ENCODE results near the gene AMZ2. TPM values are rescaled to one million over a fixed set of nuclear protein-coding genes. Genes with fewer than 3 reads are reported as not detected.
A peak's percentile ranks its signal among the peaks of the same experiment; 100 is the strongest.

AMZ2 gene
- total RNA-seq, 1 donor from 2014 or later = 134 TPM

DNA sequence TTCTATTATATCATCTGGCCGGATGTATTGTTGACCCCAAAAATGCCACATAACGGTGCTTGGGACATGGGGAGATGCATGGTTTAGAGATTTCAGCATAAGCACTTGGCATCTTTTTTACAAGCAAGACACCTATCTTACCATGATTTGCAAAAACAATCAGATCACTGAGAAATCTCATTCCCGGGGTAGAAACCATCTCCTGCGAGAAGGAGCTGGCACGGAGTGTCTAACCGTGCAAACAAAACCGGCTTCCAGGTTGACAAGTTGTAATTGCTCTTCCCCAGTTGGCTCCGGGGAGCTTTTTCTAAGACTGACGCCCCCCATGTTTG is 42.1 kb downstream of the AMZ2 start:
- no peak for DNase-seq (ENCODE audit: low read depth)

DNA sequence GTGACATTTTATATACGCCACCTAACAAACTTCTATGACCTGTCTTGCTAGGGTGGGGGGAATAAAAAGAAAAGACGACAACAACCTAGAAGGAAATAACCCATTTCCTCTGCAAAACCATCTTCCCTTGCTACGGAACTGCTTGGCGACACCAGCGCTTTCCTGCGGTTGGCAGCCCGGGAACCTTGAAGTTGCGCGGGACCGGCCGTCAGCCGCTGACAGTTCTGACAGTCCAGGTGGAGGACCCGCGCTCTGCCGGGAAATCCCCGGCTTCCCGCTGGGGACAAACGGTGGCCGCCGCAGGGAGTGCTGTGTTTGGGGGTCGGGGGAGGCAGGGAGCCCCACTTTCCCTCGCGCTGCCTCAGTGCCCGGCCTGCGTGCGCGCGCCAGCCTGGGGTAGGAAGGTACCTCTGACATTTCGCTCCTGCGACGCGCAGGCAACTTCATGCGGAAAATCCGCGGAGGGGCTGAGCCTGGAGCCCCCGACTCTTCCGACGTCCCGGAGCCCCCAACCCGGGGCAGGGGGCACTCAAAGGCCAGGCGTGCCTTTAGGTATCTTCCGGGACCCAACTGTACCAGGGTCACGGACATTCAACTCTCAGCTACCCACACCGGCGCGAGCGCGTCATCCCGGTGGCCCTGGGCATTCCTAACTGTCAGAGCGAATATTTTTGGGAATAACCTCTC is 42.6 kb downstream of the AMZ2 start:
- DNase-seq (ENCODE audit: low read depth) = no peak

DNA sequence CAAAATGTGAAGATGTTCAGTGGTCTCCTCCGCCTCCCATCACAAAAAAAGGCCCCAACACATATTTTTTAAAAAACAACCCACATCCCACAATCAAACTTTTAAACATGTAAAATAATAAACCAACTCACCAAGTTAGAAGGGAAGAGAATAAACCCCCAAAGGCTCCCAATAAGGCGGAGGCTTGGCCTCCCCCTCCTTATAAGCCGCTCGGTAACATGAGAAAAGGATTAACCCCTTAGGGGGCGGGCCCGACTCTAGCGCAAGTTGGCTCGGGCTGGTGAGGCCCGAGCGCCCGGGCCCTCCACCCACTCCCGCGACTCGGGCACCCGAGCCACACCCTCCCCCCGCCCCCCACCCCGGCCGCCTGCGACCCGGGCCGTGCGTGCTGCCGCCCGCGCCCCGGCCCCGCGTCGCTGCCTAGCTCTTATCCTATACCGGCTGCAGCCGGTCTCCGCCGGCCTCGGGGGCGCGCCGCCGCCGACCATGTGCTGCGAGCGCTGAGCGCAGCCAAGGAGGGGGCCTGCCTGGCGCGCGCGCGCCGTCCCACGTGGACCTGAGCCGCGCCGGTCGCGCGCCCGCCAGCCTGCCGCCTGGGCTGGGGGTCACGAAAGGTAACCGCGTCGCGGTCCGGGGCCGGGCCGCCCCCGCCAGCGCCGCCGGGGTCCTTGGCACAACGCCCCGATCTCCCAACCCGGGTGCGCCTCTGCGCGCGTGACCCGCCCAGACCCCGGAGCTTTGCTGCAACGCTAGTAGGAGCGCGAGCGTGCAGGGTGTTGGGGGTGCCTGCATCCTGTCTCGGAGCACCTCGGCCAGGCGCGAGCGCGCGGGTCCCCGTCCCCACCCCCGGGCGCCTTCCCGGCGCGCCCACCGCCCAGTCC is 43.4 kb downstream of the AMZ2 start, which contains the start of the genes ARSG and SLC16A6:
Gene ARSG (plus strand): TSS at position 541 of the 881 bp plus-strand sequence. CDS start 15,999 bp downstream, outside the sequence.
Gene SLC16A6 (minus strand): TSS at position 173 of the 881 bp plus-strand sequence. CDS start 12,807 bp downstream, outside the sequence.
- DNase-seq (ENCODE audit: low read depth) = peak; percentile 64

DNA sequence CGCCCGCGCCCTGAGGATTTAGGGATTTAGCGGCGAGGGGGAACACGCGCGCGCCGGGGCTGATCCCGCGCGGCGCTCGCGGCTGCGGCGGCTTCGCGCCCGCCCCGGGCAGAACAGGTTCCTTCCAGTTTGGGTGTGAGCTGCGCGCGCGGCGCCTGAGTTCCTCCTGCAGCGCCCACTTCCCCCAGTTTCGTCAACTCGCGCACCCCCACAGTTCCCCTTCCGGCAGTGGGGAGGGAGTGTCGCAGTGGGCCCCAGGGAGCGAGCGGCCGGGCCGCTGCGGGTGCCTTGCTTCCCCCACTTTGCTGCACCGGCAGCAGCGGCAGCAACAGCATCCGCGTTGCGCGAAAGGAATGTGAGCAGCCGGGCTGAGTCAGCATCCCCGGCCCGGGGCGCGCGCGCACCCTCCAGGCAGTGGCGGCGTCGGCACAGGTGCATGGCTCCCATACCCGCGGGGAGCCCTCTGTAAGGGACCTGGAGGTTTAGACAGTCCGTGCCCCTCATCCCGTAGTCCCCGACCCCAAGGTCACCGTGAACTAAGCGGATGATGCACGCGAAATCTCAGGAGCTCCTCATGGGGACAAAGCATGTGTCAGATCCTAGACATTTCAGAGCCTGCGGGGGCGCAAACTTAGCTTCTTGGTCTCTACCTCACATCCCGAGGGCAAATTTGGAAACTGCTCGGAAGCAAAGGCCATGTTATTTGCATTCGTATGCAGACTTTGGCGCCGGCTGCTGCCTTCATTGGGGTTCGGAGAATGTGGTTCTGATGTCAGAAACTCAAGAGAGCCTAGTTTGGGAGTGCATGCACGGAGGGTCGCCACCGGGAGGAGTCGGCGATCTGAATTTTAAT is 44.2 kb downstream of the AMZ2 start:
- DNase-seq (ENCODE audit: low read depth) = peak; percentile 76

GRCh38 chr17:68292689-68293040 is 44.8 kb downstream of the AMZ2 start:
- no peak for DNase-seq (ENCODE audit: low read depth)

DNA sequence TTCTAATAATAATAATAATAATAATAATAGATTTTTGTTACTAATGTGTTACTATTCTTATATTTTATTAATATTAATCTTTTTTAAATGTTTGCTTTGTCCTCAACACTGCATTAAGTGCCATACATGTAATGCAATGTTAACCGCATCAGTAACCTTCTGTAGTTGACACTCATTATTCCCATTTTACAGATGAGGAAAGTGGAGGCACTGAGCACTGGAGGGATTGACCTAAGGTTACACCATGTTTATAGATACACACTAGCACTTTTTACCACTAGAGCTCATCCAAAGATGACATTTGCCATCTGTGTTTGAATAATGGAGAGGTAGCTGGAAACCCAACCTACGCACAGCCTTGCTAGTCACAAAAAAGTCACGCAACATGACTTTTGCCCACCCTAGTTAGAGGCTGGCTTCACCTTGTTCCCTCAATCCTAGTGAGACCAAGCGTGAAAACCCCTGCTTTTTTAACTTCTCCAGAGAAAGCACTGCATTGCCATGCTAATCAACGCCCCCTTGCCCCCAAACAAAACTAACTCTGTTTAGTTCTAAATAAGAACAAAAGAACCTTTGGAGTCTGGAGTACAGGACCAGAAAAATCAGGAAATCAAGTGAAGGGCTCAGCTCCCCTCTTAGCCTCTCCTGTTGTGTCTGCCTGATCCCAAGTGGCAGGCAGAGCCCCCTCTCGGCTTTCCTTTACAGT is 45.8 kb downstream of the AMZ2 start:
- no peak for DNase-seq (ENCODE audit: low read depth)

DNA sequence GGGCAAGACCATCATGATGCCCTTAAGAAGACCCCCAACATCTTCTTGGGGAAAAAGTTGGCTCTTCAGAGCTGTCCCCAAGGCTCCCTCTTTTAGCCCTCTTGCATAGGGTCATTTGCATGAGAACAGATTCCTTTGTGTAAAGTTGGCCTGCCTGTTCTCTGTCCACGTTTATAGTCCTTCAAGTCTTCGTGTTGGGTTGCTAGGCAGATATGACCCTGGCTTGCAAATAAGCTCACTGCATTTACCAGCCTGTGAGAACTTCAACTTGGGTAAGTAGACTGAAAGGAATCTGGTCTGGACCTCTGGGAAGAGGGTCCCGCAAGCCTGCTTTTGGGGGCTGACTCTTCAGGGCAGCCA is 46.3 kb downstream of the AMZ2 start:
- DNase-seq (ENCODE audit: low read depth) = no peak

DNA sequence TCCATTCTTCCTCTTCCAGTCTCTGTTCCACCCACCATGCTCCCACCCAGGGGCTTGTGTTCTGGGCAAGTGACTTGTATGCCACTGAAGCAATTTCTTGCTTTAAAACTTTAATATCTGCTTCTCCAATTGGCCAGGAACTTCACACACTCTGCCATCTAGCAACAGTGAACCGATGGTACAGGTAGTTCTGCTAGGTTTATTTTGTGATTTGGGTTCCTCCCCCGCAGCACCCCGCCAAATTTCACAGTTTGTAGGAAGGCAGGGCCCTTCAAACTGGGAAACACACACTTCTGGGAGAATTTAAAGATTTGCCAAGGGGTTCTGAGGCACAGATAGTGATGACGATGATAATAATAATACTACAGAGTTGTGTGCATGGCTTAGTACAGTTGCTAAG is 46.8 kb downstream of the AMZ2 start:
- no peak for DNase-seq (ENCODE audit: low read depth)

GRCh38 chr17:68295086-68295485 is 47.2 kb downstream of the AMZ2 start:
- DNase-seq (ENCODE audit: low read depth) = no peak

GRCh38 chr17:68296217-68297191 is 48.7 kb downstream of the AMZ2 start:
- peak; percentile 35 for DNase-seq (ENCODE audit: low read depth)

DNA sequence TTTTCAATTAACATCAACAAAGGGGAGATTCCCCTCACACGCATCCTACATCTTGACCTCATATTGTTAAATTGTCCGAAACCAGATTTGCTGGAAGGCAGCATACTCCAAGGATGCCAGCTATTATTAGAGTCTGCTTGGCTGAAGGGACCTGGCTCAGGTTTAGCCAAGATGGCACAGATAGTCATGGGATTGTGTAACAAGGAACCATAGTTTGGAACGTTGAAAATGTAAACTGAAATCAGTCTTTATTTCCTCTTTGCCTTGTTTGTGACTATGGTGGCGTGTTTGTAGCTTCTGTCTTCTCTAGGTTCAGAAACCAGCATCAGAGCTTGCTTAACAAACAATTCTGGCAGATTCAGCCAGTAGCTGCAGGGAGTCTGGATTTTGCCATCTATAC is 49.4 kb downstream of the AMZ2 start:
- no peak for DNase-seq (ENCODE audit: low read depth)

GRCh38 chr17:68298601-68299000 is 50.8 kb downstream of the AMZ2 start:
- DNase-seq (ENCODE audit: low read depth) = no peak

DNA sequence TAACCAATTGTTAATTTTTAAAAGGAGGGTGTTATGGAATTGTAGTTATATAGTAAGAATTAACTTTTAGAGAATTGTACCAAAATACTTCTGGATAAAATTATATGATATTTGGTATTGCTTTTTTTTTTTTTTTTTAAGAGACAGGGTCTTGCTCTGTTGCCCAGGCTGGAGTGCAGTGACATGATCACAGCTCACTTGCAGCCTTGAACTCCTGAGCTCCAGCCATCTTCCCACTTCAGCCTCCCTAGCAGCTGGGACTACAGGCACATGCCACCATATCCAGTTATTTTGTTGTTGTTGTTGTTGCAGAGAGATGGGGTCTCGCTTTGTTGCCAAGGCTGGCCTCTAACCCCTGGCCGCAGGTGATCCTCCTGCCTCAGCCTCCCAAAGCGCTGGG is 52.0 kb downstream of the AMZ2 start:
- DNase-seq (ENCODE audit: low read depth) = no peak

DNA sequence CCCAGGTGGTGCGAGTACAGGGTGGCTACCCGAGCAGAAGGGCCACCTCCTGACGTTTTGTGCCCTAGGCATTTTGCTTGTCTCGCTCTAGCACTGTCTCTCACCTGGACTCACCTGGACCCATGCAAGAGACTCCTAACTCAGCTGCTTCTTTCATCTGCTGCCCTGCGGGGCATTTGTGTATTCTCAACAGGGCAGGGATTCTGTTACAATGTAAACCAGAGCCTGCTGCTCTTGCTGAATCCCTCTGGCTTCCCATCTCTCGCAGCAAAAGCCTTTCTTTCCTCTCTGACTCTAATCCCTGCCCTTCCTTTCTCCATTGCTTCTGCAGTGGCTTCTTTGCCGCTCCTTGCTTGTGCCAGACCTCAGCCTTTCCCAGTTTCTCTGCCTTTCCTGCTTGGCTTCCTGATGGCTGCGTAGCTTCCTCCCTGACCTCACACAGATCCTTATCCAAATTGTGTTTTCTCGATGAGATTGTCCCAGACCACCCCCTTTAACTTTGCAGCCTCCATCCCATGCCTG is 53.7 kb downstream of the AMZ2 start:
- no peak for DNase-seq (ENCODE audit: low read depth)

GRCh38 chr17:68302066-68302564 is 54.3 kb downstream of the AMZ2 start:
- DNase-seq (ENCODE audit: low read depth) = peak; percentile 43

- no peak for DNase-seq (ENCODE audit: low read depth)
Observed at GRCh38 chr17:68302666-68303065, 54.8 kb downstream of the AMZ2 start.

DNA sequence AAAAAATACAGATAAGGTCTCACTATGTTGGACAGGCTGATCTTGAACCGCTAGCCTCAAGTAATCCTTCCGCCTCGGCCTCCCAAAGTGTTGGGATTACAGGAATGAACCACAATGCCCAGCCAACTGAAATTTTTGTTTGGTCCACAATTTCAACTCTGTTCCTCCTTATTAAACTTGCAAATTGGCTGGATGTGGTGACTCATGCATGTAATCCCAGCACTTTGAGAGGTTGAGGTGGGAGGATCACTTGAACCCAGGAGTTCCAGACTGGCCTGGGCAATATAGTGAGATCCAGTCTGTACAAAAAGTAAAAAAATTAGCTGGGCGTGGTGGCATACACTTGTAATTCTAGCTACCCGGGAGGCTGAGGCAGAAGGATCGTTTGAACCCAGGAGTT is 56.9 kb downstream of the AMZ2 start:
- no peak for DNase-seq (ENCODE audit: low read depth)

DNA sequence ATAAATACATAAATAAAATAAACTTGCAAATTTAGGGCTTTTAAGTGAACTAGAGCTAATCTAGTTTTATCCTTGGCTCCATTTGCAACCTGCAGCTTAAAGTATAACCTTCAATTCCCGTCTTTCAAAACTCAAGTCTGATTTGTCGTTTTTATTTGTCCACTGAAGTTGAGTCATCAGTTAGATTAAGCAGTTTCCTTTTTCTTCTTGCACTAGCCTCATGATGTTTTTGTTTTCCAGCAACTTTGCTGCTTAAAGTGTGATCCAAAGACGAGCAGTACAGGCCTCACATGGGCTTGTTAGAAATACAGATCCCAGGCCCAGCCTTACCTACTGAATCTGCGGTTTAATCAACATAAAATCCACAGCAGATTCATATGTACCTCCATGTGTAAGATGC is 57.3 kb downstream of the AMZ2 start:
- DNase-seq (ENCODE audit: low read depth) = no peak
